Measurements from ENCODE around the gene FBXO42. TPM values are rescaled to one million over a fixed set of nuclear protein-coding genes. Genes with fewer than 3 reads are reported as not detected.

The FBXO42 gene
- total and polyA plus RNA-seq, 2 of the 4 experiments (the other 2 are of a cell fraction): 12.0 to 18.8 TPM

DNA sequence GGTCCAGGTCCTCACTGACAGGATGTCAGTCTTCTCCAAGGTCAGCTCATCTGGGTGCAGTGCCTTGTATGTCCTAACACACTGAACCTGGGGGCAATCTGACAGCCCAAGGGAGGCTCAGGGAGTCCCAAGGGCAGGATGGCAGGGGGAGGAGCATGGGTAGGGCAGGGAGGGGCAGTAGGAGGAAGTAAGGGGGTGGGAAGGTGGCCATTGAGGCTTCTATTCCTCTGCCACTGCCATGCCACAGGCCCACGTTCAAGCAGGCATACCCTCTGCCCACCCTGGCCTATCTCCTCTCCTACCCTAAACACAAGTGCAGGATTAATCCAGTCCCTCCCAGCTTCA is 153.2 kb downstream of the FBXO42 start:
- H3K4ac ChIP-seq (ENCODE audit: low read depth, low read length): no peak overlapping the region
- in situ Hi-C loops (cut with MboI; ENCODE audit: low sequenced_read_pairs): loop anchor here (25.0 kb wide), 1 partner anchor 412 kb away; no protein-coding TSS in a partner anchor

More for the DNA sequence above, 153.2 kb downstream of the FBXO42 start:
- H3K27me3 ChIP-seq (ENCODE audit: control insufficient read depth, insufficient read depth, low read length): no peaks in the 10 kb centered on the region
- ATAC-seq (ENCODE audit: low read depth) (no peak), DNase-seq (no peak)
- H3K27ac ChIP-seq (ENCODE audit: insufficient read depth, low read length): no peak overlapping the region
- peaks cover 6% of the 10 kb centered on the region for H3K36me3 ChIP-seq (ENCODE audit: control insufficient read depth, insufficient read depth, low read length)
- no peak overlapping the region for H2AK5ac ChIP-seq (ENCODE audit: low read depth, low read length)
- no peak overlapping the region for H2AFZ ChIP-seq (replicated peaks; ENCODE audit: low read length, poor library complexity)
- WGBS, 2 experiments (ENCODE audit: extremely low coverage in 2 of 2, insufficient read length in 1 of 2): no CpG with 5 or more reads among the region's 1 CpG
- no peak overlapping the region for H4K5ac ChIP-seq (ENCODE audit: low read depth, low read length)
- H3K9ac ChIP-seq (ENCODE audit: low read depth, low read length): no peak overlapping the region
- no peak overlapping the region for H2BK120ac ChIP-seq (ENCODE audit: low read depth, low read length)
- no peak overlapping the region for H3K14ac ChIP-seq (replicated peaks; ENCODE audit: low read depth, low read length)
- H2AK9ac ChIP-seq (replicated peaks; ENCODE audit: low read depth, low read length, poor library complexity): no peak overlapping the region
- H3K79me1 ChIP-seq (ENCODE audit: low read depth in 1 of 2, low read length in 2 of 2): peaks cover 0 to 1% of the 10 kb centered on the region in 2 experiments; a peak in 1 of 4 replicates
- H2BK5ac ChIP-seq (ENCODE audit: low read depth, low read length, poor library complexity, severe bottlenecking): no peak overlapping the region
- H3K4me3 ChIP-seq (ENCODE audit: insufficient read depth, low read depth, low read length): no peak overlapping the region
- H3K4me1 ChIP-seq (ENCODE audit: control insufficient read depth, insufficient read depth, low read length): no peaks in the 10 kb centered on the region
- H3K56ac ChIP-seq (ENCODE audit: extremely low read depth, insufficient read depth, low read length): no peak overlapping the region
- intact Hi-C loops (cut with micrococcal nuclease) (no loop called here), dilution Hi-C loops (cut with HindIII; ENCODE audit: low sequenced_read_pairs, unreplicated experiment) (no loop called here)
- no peaks in the 10 kb centered on the region for H3K9me1 ChIP-seq (ENCODE audit: insufficient read depth, low read length)
- ChIA-PET POLR2A (ENCODE audit: unreplicated experiment) (no interaction called here), CTCF (no interaction called here)
- no peak overlapping the region for H2BK15ac ChIP-seq (ENCODE audit: low read depth, low read length)
- no peaks in the 10 kb centered on the region; the same call in 1 of the 2 replicates for H4K20me1 ChIP-seq (ENCODE audit: insufficient read depth, low read length)
- H2BK20ac ChIP-seq (ENCODE audit: low read depth, low read length): no peak overlapping the region
- H3K23ac ChIP-seq (ENCODE audit: low read depth, low read length): no peak overlapping the region
- H3K9me3 ChIP-seq (ENCODE audit: control insufficient read depth, insufficient read depth, low read length): no peaks in the 10 kb centered on the region
- no peak overlapping the region for H4K91ac ChIP-seq (ENCODE audit: insufficient read depth, low read depth, low read length)
- no TSS peak for BruUV-seq (replicated peaks)
- TF ChIP-seq, protein P1, sequence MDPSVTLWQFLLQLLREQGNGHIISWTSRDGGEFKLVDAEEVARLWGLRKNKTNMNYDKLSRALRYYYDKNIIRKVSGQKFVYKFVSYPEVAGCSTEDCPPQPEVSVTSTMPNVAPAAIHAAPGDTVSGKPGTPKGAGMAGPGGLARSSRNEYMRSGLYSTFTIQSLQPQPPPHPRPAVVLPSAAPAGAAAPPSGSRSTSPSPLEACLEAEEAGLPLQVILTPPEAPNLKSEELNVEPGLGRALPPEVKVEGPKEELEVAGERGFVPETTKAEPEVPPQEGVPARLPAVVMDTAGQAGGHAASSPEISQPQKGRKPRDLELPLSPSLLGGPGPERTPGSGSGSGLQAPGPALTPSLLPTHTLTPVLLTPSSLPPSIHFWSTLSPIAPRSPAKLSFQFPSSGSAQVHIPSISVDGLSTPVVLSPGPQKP (IDR thresholded peaks at IDR 0.05; ENCODE audit: borderline replicate concordance, low read depth, low read length): no peak
- TF ChIP-seq MXI1 (IDR thresholded peaks at IDR 0.05; ENCODE audit: borderline replicate concordance, low read depth, low read length): no peak
- no peak for TF ChIP-seq CHD1 (IDR thresholded peaks at IDR 0.05; ENCODE audit: low read depth, low read length)
- TF ChIP-seq RFX5 (IDR thresholded peaks at IDR 0.05; ENCODE audit: low read depth, low read length): no peak
- no peak for TF ChIP-seq MAFK (IDR thresholded peaks at IDR 0.05; ENCODE audit: low read depth, low read length)
- H4K8ac ChIP-seq (ENCODE audit: low read depth in 2 of 2, low read length in 2 of 2): no peak overlapping the region
- H3K4me2 ChIP-seq (ENCODE audit: low read depth, low read length): no peak overlapping the region
- H3K18ac ChIP-seq (ENCODE audit: low read depth, low read length): no peak overlapping the region

Measured in IMR-90 (cell line).